CD4-positive, alpha-beta T cell treated with Interleukin-6 for 4 hours (primary cell): ENCODE measurements around the gene NANP.
"Not testable (repeated sequence)": the region's sequence is repeated elsewhere in the genome, so short reads cannot be mapped to it uniquely, and the experiment has no call there.

Experiments
- DNase-seq: peaks from one replicate; pipeline ENCODE4 v3.0.0-alpha.2; 2020; ENCODE audit warnings: mixed read lengths

The NANP gene, protein sequence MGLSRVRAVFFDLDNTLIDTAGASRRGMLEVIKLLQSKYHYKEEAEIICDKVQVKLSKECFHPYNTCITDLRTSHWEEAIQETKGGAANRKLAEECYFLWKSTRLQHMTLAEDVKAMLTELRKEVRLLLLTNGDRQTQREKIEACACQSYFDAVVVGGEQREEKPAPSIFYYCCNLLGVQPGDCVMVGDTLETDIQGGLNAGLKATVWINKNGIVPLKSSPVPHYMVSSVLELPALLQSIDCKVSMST

DNA sequence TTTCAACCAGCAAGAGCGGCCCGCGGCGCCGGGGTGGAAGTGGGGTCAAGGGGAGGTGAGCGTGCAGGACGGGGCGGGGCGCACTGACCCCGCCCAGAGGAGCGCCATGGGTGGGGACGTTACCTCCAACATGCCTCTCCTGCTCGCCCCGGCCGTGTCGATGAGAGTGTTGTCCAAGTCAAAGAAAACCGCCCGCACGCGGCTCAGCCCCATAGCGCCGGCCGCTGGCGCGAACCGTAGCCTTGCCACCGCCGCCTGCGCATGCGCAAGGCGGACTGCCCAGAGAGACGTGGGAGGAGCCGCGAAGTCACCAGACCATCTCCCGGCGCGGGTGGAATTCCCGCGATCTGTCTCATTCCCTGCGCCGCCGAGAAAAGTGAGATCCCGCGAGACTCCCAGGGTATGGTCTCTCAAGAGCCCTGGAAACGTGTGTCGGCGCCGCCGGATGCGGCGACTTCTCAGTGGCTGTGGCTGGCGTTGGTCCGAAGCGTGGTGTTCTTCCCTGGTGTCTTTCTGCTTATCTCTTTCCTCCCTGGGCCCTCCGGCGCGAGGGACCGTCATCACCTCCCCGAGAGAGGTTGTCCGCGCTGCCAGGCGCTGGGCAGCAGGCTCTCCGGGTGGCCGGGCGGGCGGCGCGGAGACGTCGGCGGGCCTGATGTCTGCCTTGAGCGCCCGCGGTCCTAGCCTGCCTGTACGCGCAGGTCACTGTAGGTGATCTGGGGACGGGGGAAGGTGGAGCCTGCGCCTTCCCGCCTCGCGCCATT is at the start of gene NANP:
Gene NANP (minus strand): TSS at position 279 of the 764 bp plus-strand sequence. CDS start 66 bp downstream, at position 213.
- DNase-seq, result peak; percentile 83

GRCh38 chr20:25672659-25673235 is 48.9 kb upstream of the NANP start:
- no peak for DNase-seq

DNA sequence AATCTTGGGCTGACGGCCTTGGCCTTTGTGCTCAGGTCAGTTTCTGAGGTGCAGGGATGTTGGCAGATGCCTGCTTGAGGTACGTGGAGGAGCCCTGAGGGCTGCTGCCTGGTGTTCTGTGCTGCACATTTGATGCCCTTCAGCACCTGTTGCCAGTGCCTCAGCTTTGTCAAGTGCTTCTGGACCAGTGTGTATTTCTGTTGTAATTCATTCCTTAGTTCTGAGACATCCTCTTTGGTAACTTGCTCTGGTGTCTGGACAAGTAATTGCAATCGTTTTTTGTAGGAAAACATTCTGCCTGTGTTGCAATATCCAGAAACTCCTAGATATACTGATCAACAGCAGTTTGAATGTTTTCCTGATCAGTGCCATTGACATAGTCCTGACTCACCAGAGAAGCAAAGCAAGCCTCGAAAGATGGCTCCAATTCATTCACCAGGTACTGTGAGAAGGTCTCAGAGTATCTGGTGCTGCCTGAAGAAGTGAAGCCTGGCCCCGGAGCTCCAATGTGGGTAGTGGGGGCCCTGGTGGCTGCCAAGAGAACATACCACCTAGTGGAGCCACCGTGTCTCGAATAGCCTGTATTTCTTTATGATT is 46.1 kb upstream of the NANP start:
- DNase-seq, result no peak

- DNase-seq, result no peak
These were observed 44.6 kb upstream of the NANP start for GRCh38 chr20:25668446-25668845.

GRCh38 chr20:25659999-25660398 is 36.2 kb upstream of the NANP start:
- no peak for DNase-seq

- DNase-seq, result no peak
These were observed 30.7 kb upstream of the NANP start for GRCh38 chr20:25654487-25654886.

DNA sequence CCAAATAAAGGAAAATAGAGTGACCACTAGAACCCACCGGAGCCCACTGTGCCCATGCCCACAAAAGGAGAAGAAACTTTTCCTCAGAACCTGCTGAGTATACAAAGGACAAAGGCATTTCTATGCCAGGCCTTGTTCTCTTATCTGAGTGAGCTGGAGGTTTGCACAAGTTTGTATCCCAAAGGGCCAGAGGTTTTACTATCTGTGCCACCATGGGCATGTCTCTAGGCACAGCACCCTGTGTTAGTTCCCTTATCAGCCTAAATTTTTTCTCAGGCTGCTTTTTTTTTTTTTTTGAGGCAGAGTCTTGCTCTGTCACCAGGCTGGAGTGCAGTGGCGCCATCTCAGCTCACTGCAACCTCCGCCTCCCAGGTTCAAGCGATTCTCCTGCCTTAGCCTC is 29.1 kb upstream of the NANP start:
- DNase-seq, result not testable (repeated sequence)

- DNase-seq, result no peak
These were observed 21.0 kb upstream of the NANP start for GRCh38 chr20:25644814-25645213.

DNA sequence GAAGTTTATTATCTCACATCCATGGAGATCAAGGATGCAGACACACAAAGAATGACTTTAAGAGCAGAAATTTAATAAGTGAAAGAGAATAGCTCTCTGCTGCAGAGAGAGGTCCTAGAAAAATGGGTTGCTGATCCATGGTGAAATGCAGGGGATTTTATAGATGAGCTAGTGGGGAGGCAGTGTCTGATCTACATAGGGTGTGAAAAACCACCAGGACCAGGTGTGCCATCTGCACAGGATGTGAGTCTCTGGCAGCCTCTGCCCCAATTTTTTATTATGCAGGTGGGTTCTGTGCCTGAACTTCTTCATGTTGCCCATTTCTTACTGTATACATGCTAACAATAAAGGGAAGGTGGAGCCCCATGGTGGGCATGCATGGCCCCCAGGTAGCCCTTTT is 19.9 kb upstream of the NANP start:
- no peak for DNase-seq

GRCh38 chr20:25637247-25637646 is 13.4 kb upstream of the NANP start:
- no peak for DNase-seq

DNA sequence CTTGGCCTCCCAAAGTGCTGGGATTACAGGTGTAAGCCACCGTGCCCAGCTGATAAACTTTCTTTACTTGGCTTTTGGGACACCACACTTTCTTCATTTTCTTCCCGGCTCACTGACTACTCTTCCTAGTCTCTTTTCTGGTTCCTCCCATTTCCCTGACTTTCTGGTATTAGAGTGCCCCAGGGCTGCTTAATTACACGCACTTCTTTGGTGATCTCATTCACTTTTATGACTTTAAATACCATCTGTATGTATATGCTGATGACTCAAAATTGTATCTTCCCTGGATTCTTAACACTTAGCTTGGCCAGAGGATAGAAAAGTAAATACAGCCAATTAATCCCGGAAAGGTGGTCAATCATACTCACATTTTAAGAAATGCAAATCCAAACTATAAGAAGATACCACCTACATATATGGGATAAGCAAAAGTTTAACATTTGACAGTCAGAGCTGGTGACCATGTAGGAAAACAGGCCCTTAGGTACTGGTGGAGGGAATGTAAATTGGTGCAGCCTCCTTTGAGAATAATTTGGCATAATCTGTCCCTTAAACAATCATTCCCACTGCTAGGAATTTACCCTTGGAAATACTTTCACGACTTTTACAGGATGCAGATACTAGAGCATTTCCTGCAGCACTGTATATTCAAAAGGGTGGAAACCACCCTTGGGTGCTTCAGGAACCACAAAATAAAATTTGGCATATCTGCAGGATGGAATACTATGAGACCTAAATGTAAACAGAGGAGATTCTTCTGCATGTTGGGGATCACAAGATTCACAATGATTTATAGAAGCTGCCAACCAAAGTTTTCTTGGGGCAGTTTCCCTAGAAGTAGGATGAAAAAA is 9.4 kb upstream of the NANP start:
- no peak for DNase-seq

DNA sequence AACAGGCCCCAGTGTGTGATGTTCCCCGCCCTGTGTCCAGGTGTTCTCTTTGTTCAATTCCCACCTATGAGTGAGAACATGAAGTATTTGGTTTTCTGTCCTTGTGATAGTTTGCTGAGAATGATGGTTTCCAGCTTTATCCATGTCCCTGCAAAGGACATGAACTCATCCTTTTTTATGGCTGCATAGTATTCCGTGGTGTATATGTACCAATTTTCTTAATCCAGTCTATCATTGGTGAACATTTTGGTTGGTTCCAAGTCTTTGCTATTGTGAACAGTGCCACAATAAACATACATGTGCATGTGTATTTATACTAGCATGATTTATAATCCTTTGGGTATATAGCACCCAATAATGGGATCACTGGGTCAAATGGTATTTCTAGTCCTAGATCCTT is 6.8 kb upstream of the NANP start:
- DNase-seq, result not testable (repeated sequence)

DNA sequence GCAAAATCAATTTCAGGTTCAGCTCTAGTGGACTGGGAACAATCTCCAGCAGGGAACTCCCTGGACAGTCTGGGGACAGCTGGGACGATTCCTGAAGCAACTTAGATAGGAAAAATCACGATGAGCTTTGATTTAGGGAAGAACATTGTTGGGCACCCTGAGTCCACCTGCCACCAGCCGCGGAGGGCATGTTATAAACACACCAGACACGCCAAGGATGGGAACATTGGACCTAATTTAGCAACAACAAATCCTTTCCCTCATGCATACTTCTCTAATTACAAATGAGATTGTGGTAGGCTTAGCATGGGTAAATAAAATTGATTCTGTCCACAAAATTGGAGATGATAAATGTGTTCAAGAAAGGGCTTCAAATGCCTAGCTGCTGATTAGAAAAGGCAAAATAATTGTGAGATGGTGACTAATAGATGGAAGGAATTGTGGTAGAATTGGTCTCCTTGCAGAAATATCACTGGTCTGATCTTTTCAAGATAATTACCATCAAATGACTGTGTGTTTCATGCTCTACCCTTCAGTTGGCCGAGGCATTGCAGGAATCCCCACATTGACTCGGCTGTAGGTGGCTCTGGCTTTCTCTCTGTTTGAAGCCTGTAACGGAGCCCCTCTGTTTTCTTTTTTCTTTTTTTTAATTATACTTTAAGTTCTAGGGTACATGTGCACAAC is 6.1 kb upstream of the NANP start:
- DNase-seq, result no peak

GRCh38 chr20:25626779-25627178 is 3.0 kb upstream of the NANP start:
- no peak for DNase-seq

- DNase-seq, result no peak
These were observed 706 bp upstream of the NANP start for GRCh38 chr20:25624500-25624939.

DNA sequence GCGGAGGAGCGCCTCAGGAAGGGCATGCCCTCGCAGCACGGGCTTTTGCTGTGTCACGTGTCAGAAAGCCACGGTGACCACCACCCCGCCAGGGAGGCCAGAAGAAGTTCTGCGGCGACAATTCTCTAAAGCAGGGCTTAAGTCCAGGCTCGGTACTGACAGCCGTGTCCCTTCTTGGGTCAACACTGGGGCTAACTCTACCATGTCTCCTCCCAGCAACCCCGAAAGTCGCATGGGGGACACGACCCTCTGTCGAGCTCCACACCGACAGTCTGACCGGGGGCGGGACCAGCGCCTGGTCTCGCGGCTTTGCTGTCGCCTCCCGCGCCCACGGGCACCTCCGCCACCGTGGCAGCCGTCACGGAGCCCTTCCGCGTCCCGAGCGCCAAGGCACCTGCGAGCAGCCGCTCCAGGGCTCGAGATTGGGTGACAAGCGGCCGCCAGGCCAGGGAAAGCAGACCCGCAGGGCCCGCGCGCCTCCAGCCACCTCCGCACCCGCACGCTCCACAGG is 534 bp downstream of the NANP start:
- DNase-seq, result peak; percentile 32

DNA sequence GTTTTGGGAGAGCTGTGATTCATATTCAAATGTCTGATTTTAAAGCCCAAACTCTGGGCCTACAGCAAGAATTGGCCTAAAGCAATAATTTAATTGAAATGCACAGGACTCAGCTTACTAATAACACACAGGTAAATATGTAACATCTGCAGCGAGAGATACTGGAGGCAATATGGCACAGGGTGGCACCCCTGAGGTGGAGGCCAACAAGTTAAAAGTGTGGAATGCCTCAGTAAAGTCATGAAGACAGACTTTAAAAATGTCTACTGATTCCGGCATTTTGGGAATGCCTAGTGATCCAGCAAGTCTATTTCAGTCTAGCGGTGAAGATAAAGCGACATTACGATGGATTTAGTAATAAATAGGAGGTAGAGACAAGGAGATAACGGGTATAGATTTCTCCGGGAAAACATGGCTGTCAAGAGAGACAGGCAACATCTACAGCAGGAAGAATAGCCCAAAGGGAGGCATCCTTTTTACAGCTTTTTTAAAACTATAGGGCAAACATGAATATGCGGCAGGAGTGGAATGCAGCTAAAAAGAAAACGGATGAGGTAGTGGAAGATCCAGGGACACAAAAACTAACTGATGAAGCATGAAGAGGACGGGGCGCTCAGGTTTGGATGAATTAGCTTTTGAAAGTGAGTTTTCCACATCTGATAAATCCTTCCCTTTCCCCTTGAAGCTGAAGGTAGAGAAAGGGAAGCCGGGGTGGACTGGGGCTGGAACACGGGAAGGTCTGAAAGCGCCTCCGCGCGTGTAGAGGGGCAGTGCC is 1.2 kb downstream of the NANP start:
- DNase-seq, result no peak

DNA sequence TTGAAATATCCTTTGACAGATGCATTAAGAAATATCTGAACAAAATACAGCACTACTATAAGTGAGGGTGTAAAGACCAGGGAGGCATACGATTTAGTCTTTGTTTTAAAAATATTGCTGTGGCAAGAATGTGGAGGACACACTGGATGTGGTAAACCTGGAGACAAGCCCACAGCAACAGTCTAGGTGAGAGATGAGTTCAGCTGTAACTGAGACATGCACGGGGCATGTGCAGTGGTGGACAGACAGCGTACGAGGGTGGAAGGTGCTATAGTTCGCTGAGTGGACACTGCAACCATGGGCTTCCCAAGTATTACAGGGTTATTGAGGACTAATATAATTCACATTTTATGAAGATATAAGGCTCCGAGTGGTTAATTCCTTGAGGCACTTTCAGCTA is 1.8 kb downstream of the NANP start:
- no peak for DNase-seq

- DNase-seq, result no peak
These were observed 4.3 kb downstream of the NANP start for GRCh38 chr20:25619514-25619913.

GRCh38 chr20:25608774-25609173 is 15.0 kb downstream of the NANP start:
- DNase-seq, result no peak

DNA sequence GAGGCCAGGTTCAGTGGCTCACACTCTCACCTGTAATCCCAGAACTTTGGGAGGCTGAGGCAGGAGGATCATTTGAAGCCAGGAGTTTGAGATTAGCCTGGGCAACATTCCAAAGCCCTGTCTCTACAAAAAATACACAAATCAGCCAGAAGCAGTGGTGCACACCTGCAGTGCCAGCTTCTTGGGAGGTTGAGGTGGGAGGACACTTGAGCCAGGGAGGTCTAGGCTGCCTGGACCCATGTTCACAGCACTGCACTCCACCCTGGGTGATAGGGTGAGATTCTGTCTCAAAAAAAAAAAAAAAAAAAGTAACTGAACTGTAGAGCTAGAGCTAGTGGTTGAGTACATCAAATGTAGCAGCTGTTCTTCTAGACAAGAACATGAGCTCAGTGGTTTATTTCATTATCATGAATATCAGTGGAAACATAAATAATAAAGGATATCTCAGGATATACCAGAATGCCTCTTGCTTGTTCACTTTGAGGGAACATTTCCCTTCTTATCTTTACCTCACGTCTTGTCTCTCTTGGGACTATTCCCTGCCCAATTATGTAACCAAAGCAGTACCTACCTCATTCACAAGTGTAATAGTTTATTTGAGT is 17.6 kb downstream of the NANP start:
- no peak for DNase-seq
